Measurements from ENCODE around the gene AVPR1A.
A peak's percentile ranks its signal among the peaks of the same experiment; 100 is the strongest.

The AVPR1A gene

GRCh38 chr12:63098851-63099250 is 52.1 kb downstream of the AVPR1A start:
- Histone ChIP-seq H3K23ac (ENCODE audit: low read depth, low read length, poor library complexity) (no peak overlapping the region), H3K9me3 (replicated peaks in 1 of 2; ENCODE audit: control insufficient read depth in 2 of 2, insufficient read depth in 1 of 2, low read depth in 1 of 2, low read length in 2 of 2) (no peaks in the 10 kb centered on the region), H3K18ac (ENCODE audit: low read length) (no peak overlapping the region), H2AK5ac (ENCODE audit: low read depth, low read length) (no peak overlapping the region), H3K14ac (ENCODE audit: low read length) (no peak overlapping the region), H3K9ac (ENCODE audit: low read depth, low read length, poor library complexity) (no peak overlapping the region), H3K4me2 (ENCODE audit: insufficient read depth, low read length, poor library complexity, severe bottlenecking) (no peak overlapping the region), H4K8ac (ENCODE audit: low read depth, low read length) (no peak overlapping the region), H2BK120ac (ENCODE audit: low read depth, low read length) (no peak overlapping the region), H2BK5ac (ENCODE audit: low read length) (no peak overlapping the region), H3K27me3 (ENCODE audit: control insufficient read depth in 3 of 3, insufficient read depth in 3 of 3, low read depth in 1 of 3, low read length in 3 of 3) (no peaks in the 10 kb centered on the region), H3K36me3 (replicated peaks in 1 of 2; ENCODE audit: control insufficient read depth in 2 of 2, insufficient read depth in 2 of 2, low read length in 2 of 2) (no peaks in the 10 kb centered on the region), H3K79me1 (ENCODE audit: low read depth, low read length) (no peaks in the 10 kb centered on the region), H3K27ac (replicated peaks; ENCODE audit: low read length) (no peak overlapping the region), H3K4ac (ENCODE audit: low read length) (no peak overlapping the region), H2BK15ac (ENCODE audit: low read length) (no peak overlapping the region), H2AFZ (ENCODE audit: low read length) (peak overlapping the region; percentile 28), H4K91ac (ENCODE audit: low read depth, low read length, poor library complexity) (no peak overlapping the region), H3K4me3 (ENCODE audit: low read length in 2 of 2) (no peak overlapping the region), H3K4me1 (ENCODE audit: control insufficient read depth in 2 of 2, insufficient read depth in 1 of 2, low read depth in 1 of 2, low read length in 2 of 2) (peaks cover 0 to 2% of the 10 kb centered on the region in 2 donors), H2BK12ac (ENCODE audit: low read length) (no peak overlapping the region)
- no CpG with 5 or more reads among the region's 2 CpGs for WGBS, 2 donors (ENCODE audit: extremely low coverage in 2 of 2, insufficient read length in 2 of 2, insufficient replicate concordance in 1 of 2)
- no peak for DNase-seq (ENCODE audit: low spot score)

GRCh38 chr12:63095369-63095980 is 55.5 kb downstream of the AVPR1A start:
- H3K23ac ChIP-seq (ENCODE audit: low read depth, low read length, poor library complexity) = no peak overlapping the region
- no peak overlapping the region for H3K4me3 ChIP-seq (ENCODE audit: low read length in 2 of 2)
- no peak overlapping the region for H3K27ac ChIP-seq (replicated peaks; ENCODE audit: low read length)
- no peak overlapping the region for H2BK15ac ChIP-seq (ENCODE audit: low read length)
- no peak overlapping the region for H2AFZ ChIP-seq (ENCODE audit: low read length)
- no CpG with 5 or more reads among the region's 7 CpGs for WGBS, 2 donors (ENCODE audit: extremely low coverage in 2 of 2, insufficient read length in 2 of 2, insufficient replicate concordance in 1 of 2)
- no peak overlapping the region for H3K9ac ChIP-seq (ENCODE audit: low read depth, low read length, poor library complexity)
- no peak overlapping the region for H2BK5ac ChIP-seq (ENCODE audit: low read length)
- H4K8ac ChIP-seq (ENCODE audit: low read depth, low read length) = no peak overlapping the region
- H2BK12ac ChIP-seq (ENCODE audit: low read length) = no peak overlapping the region
- no peak overlapping the region for H3K4me2 ChIP-seq (ENCODE audit: insufficient read depth, low read length, poor library complexity, severe bottlenecking)
- no peak for DNase-seq (ENCODE audit: low spot score)
- H3K36me3 ChIP-seq (replicated peaks in 1 of 2; ENCODE audit: control insufficient read depth in 2 of 2, insufficient read depth in 2 of 2, low read length in 2 of 2) = no peaks in the 10 kb centered on the region
- no peak overlapping the region for H2BK120ac ChIP-seq (ENCODE audit: low read depth, low read length)
- H3K14ac ChIP-seq (ENCODE audit: low read length) = no peak overlapping the region
- H4K91ac ChIP-seq (ENCODE audit: low read depth, low read length, poor library complexity) = no peak overlapping the region
- H3K79me1 ChIP-seq (ENCODE audit: low read depth, low read length) = no peaks in the 10 kb centered on the region
- H3K9me3 ChIP-seq (replicated peaks in 1 of 2; ENCODE audit: control insufficient read depth in 2 of 2, insufficient read depth in 1 of 2, low read depth in 1 of 2, low read length in 2 of 2) = no peaks in the 10 kb centered on the region
- no peak overlapping the region for H2AK5ac ChIP-seq (ENCODE audit: low read depth, low read length)
- no peaks in the 10 kb centered on the region for H3K27me3 ChIP-seq (ENCODE audit: control insufficient read depth in 3 of 3, insufficient read depth in 3 of 3, low read depth in 1 of 3, low read length in 3 of 3)
- H3K4ac ChIP-seq (ENCODE audit: low read length) = no peak overlapping the region
- H3K18ac ChIP-seq (ENCODE audit: low read length) = no peak overlapping the region
- peaks cover 0 to 6% of the 10 kb centered on the region in 2 donors for H3K4me1 ChIP-seq (ENCODE audit: control insufficient read depth in 2 of 2, insufficient read depth in 1 of 2, low read depth in 1 of 2, low read length in 2 of 2)

GRCh38 chr12:63093711-63094110 is 57.3 kb downstream of the AVPR1A start:
- Histone ChIP-seq H4K91ac (ENCODE audit: low read depth, low read length, poor library complexity) (no peak overlapping the region), H3K4me1 (ENCODE audit: control insufficient read depth in 2 of 2, insufficient read depth in 1 of 2, low read depth in 1 of 2, low read length in 2 of 2) (peaks cover 0 to 4% of the 10 kb centered on the region in 2 donors), H3K4ac (ENCODE audit: low read length) (no peak overlapping the region), H3K36me3 (replicated peaks in 1 of 2; ENCODE audit: control insufficient read depth in 2 of 2, insufficient read depth in 2 of 2, low read length in 2 of 2) (no peaks in the 10 kb centered on the region), H3K4me2 (ENCODE audit: insufficient read depth, low read length, poor library complexity, severe bottlenecking) (no peak overlapping the region), H2BK5ac (ENCODE audit: low read length) (no peak overlapping the region), H3K14ac (ENCODE audit: low read length) (no peak overlapping the region), H3K27ac (replicated peaks; ENCODE audit: low read length) (no peak overlapping the region), H3K23ac (ENCODE audit: low read depth, low read length, poor library complexity) (no peak overlapping the region), H2AK5ac (ENCODE audit: low read depth, low read length) (no peak overlapping the region), H2BK120ac (ENCODE audit: low read depth, low read length) (no peak overlapping the region), H3K9me3 (replicated peaks in 1 of 2; ENCODE audit: control insufficient read depth in 2 of 2, insufficient read depth in 1 of 2, low read depth in 1 of 2, low read length in 2 of 2) (no peaks in the 10 kb centered on the region), H2BK15ac (ENCODE audit: low read length) (no peak overlapping the region), H3K27me3 (ENCODE audit: control insufficient read depth in 3 of 3, insufficient read depth in 3 of 3, low read depth in 1 of 3, low read length in 3 of 3) (no peaks in the 10 kb centered on the region), H3K4me3 (ENCODE audit: low read length in 2 of 2) (no peak overlapping the region), H4K8ac (ENCODE audit: low read depth, low read length) (no peak overlapping the region), H3K18ac (ENCODE audit: low read length) (no peak overlapping the region), H2AFZ (ENCODE audit: low read length) (peak overlapping the region; percentile 41), H3K79me1 (ENCODE audit: low read depth, low read length) (no peaks in the 10 kb centered on the region), H3K9ac (ENCODE audit: low read depth, low read length, poor library complexity) (no peak overlapping the region), H2BK12ac (ENCODE audit: low read length) (no peak overlapping the region)
- WGBS, 2 donors (ENCODE audit: extremely low coverage in 2 of 2, insufficient read length in 2 of 2, insufficient replicate concordance in 1 of 2) = no CpG with 5 or more reads among the region's 2 CpGs
- DNase-seq (ENCODE audit: low spot score) = no peak

- Histone ChIP-seq H2AK5ac (ENCODE audit: low read depth, low read length) (no peak overlapping the region), H2BK5ac (ENCODE audit: low read length) (no peak overlapping the region), H3K4ac (ENCODE audit: low read length) (no peak overlapping the region), H3K18ac (ENCODE audit: low read length) (no peak overlapping the region), H2BK120ac (ENCODE audit: low read depth, low read length) (no peak overlapping the region), H3K79me1 (ENCODE audit: low read depth, low read length) (no peaks in the 10 kb centered on the region), H2BK15ac (ENCODE audit: low read length) (no peak overlapping the region), H3K27me3 (ENCODE audit: control insufficient read depth in 3 of 3, insufficient read depth in 3 of 3, low read depth in 1 of 3, low read length in 3 of 3) (no peaks in the 10 kb centered on the region), H3K9me3 (replicated peaks in 1 of 2; ENCODE audit: control insufficient read depth in 2 of 2, insufficient read depth in 1 of 2, low read depth in 1 of 2, low read length in 2 of 2) (no peaks in the 10 kb centered on the region), H3K23ac (ENCODE audit: low read depth, low read length, poor library complexity) (no peak overlapping the region), H3K14ac (ENCODE audit: low read length) (no peak overlapping the region), H3K4me1 (ENCODE audit: control insufficient read depth in 2 of 2, insufficient read depth in 1 of 2, low read depth in 1 of 2, low read length in 2 of 2) (peaks cover 0 to 4% of the 10 kb centered on the region in 2 donors), H4K91ac (ENCODE audit: low read depth, low read length, poor library complexity) (no peak overlapping the region), H2BK12ac (ENCODE audit: low read length) (no peak overlapping the region), H3K4me3 (ENCODE audit: low read length in 2 of 2) (no peak overlapping the region), H2AFZ (ENCODE audit: low read length) (peak overlapping the region; percentile 41), H3K27ac (replicated peaks; ENCODE audit: low read length) (no peak overlapping the region), H3K4me2 (ENCODE audit: insufficient read depth, low read length, poor library complexity, severe bottlenecking) (no peak overlapping the region), H3K36me3 (replicated peaks in 1 of 2; ENCODE audit: control insufficient read depth in 2 of 2, insufficient read depth in 2 of 2, low read length in 2 of 2) (no peaks in the 10 kb centered on the region), H3K9ac (ENCODE audit: low read depth, low read length, poor library complexity) (no peak overlapping the region), H4K8ac (ENCODE audit: low read depth, low read length) (no peak overlapping the region)
- no peak for DNase-seq (ENCODE audit: low spot score)
- no CpG with 5 or more reads among the region's 2 CpGs for WGBS, 2 donors (ENCODE audit: extremely low coverage in 2 of 2, insufficient read length in 2 of 2, insufficient replicate concordance in 1 of 2)
Measured at GRCh38 chr12:63093084-63093483, 57.9 kb downstream of the AVPR1A start.
